CD4-positive, alpha-beta T cell treated with Interleukin-6 for 4 hours (primary cell): ENCODE data around the gene ACP2.
"Not testable (repeated sequence)": the region's sequence is repeated elsewhere in the genome, so short reads cannot be mapped to it uniquely, and the experiment has no call there.

Experiments
- DNase-seq: peaks from one replicate; pipeline ENCODE4 v3.0.0-alpha.2; 2020; ENCODE audit warnings: mixed read lengths

ACP2 gene

GRCh38 chr11:47239852-47240251 lies 8.8 kb downstream of the ACP2 start:
- no peak for DNase-seq

- peak; percentile 18 for DNase-seq
Observed at GRCh38 chr11:47236482-47236881, 12.1 kb downstream of the ACP2 start.

GRCh38 chr11:47235163-47235562 lies 13.5 kb downstream of the ACP2 start:
- DNase-seq = no peak

- peak; percentile 72 for DNase-seq
Observed at GRCh38 chr11:47234669-47235100, 13.9 kb downstream of the ACP2 start.

- DNase-seq = peak; percentile 21
Observed at GRCh38 chr11:47233989-47234668, 14.5 kb downstream of the ACP2 start.

- DNase-seq = no peak
Observed at GRCh38 chr11:47233051-47233450, 15.6 kb downstream of the ACP2 start.

GRCh38 chr11:47229161-47229560 lies 19.5 kb downstream of the ACP2 start:
- DNase-seq = no peak

GRCh38 chr11:47225552-47226400 lies 22.8 kb downstream of the ACP2 start:
- DNase-seq = no peak

- DNase-seq = no peak
Observed at GRCh38 chr11:47222696-47223095, 25.9 kb downstream of the ACP2 start.

- DNase-seq = no peak
Observed at GRCh38 chr11:47220401-47220821, 28.2 kb downstream of the ACP2 start.

- DNase-seq = peak; percentile 70
Observed at GRCh38 chr11:47216121-47216798, 32.4 kb downstream of the ACP2 start.

- DNase-seq = peak; percentile 70
Observed at GRCh38 chr11:47215366-47215910, 33.2 kb downstream of the ACP2 start.

- DNase-seq = peak; percentile 89
Observed at GRCh38 chr11:47213950-47214565, 34.6 kb downstream of the ACP2 start.

GRCh38 chr11:47212938-47213337 lies 35.7 kb downstream of the ACP2 start:
- no peak for DNase-seq

- no peak for DNase-seq
Observed at GRCh38 chr11:47208628-47209027, 40.0 kb downstream of the ACP2 start.

- DNase-seq = not testable (repeated sequence)
Observed at GRCh38 chr11:47208008-47208552, 40.5 kb downstream of the ACP2 start.

GRCh38 chr11:47207459-47207858 lies 41.2 kb downstream of the ACP2 start:
- no peak for DNase-seq

- not testable (repeated sequence) for DNase-seq
Observed at GRCh38 chr11:47206577-47206976, 42.0 kb downstream of the ACP2 start.

GRCh38 chr11:47204637-47204989 lies 44.0 kb downstream of the ACP2 start:
- DNase-seq = no peak

- DNase-seq = no peak
Observed at GRCh38 chr11:47202576-47202975, 46.0 kb downstream of the ACP2 start.

- DNase-seq = no peak
Observed at GRCh38 chr11:47201015-47201414, 47.6 kb downstream of the ACP2 start.

- not testable (repeated sequence) for DNase-seq
Observed at GRCh38 chr11:47198161-47198560, 50.5 kb downstream of the ACP2 start.

- DNase-seq = no peak
Observed at GRCh38 chr11:47192111-47192510, 56.5 kb downstream of the ACP2 start.
